GM21528 (cell line): Measurements from ENCODE around the gene CIB4.

ENCODE experiments used
- ATAC-seq: cut with Tn5 transposase; IDR thresholded peaks from one replicate; pipeline ENCODE4 v1.9.1; 2021; ENCODE audit warnings: mild to moderate bottlenecking, moderate library complexity; ENCODE audit not compliant: unreplicated experiment, low FRiP score

CIB4 gene

GRCh38 chr2:26612034-26612433, 29.1 kb downstream of the CIB4 start:
- ATAC-seq, result no peak

DNA sequence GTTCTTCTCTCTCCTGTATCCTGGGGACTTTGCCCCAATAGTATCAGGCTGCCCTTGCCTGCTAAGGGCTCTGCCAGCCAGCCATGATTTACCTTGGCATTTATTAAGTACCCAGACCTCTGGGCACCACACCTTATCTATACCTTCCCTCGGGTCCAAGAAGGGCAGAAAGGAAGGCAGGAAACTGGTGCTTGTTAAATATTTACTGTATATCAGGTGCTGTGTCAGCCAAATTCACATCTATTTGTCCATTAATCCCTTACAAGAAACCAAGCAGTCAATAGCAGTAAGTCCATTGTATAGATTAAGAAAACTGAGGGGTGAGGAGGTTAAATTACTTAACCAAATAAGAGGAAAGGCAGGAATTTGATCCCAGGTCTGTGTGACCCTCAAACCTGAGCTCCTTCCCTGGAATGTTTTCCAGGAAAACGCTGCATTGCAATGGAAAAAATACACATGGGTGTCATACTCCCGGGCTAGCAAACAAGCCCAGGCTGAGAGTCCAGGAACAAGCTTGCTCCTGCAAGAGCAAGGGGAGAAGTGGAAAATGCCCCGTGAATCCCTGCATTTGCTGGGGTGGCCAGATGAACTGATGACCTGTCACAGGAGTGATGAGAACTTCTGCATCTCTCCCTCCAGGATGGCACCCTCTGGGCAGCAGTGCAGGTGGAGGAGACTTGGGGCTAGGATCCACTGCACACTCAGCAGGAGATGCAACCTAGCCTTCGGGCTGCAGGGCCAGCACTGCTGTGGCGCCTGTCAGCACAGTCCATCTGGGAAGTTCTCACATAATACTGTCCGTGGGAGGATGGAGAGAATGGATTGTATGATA, 30.4 kb downstream of the CIB4 start:
- no peak for ATAC-seq

DNA sequence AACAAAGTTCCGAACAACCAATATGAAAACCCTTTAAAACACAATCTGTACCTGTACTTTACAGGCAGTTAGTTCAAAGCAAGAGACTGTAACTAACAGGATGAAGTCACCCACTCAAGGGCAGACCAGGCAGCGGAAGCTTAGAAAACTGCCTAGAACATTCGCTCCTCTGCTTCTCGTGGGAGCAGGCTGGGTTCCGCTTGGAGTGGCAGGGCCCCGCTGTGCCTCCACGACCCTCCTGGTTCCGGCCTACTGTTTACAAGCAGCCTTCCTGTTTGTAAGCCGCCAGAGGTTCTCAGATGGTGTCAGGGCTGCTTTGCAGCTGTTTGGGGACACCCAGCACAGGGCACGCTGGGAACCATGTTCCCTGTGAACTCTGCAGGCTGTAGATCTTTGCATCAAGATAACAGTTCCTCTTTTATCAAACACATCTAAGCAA, 31.3 kb downstream of the CIB4 start:
- ATAC-seq, result no peak

- ATAC-seq, result no peak
These were observed 31.9 kb downstream of the CIB4 start for GRCh38 chr2:26609205-26609631.

DNA sequence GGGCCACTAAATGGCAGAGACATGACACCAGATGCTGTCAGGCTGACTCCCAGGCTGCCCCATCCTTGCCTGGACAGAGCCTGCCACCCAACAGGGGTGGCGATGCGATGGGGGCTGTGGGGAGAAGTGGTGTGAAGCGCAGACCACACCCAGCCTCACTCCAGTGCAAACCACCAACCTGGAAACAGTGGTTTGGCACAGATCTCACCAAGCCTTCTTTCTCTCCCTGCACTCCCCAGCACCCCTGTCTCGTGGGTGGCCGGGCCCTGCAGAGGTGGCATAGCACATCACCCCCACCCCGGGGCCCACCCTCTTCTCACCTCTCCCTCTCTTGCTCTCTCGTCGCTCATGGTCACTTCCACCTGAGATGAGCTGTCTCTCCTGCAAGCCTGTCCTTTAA, 32.6 kb downstream of the CIB4 start:
- no peak for ATAC-seq

DNA sequence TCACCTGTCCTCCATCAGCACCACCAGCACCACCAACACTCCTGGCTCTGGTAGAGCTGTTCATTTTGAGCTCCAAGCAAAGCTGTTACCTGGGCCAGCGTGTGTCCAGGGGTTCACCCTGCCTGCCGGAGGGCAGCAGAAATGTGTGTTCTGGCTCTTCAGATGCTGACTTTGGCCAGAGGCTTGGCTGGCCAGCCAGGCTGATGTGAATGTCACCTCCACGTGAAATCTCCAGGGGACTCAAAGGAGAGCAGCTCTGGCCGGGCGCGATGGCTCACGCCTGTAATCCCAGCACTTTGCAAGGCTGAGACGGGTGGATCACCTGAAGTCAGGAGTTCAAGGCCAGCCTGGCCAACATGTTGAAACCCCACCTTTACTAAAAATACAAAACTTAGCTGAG, 33.5 kb downstream of the CIB4 start:
- no peak for ATAC-seq

DNA sequence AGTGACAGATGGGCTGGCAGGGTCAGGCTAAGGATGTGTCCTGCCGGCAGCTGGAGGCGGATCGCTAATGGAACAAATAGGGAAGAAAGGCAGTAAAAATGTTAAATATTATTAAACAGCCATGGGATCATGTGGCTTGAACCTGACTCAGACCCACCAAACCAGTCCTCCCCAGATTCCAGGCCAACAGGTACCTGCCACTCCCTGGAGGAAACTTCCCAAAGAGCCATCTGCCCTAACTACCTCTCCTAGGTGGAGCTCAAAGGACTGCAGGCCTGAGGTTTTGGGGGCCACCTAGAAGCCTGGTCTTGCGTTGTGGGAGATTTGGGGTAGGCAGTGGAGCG, 34.3 kb downstream of the CIB4 start:
- no peak for ATAC-seq

DNA sequence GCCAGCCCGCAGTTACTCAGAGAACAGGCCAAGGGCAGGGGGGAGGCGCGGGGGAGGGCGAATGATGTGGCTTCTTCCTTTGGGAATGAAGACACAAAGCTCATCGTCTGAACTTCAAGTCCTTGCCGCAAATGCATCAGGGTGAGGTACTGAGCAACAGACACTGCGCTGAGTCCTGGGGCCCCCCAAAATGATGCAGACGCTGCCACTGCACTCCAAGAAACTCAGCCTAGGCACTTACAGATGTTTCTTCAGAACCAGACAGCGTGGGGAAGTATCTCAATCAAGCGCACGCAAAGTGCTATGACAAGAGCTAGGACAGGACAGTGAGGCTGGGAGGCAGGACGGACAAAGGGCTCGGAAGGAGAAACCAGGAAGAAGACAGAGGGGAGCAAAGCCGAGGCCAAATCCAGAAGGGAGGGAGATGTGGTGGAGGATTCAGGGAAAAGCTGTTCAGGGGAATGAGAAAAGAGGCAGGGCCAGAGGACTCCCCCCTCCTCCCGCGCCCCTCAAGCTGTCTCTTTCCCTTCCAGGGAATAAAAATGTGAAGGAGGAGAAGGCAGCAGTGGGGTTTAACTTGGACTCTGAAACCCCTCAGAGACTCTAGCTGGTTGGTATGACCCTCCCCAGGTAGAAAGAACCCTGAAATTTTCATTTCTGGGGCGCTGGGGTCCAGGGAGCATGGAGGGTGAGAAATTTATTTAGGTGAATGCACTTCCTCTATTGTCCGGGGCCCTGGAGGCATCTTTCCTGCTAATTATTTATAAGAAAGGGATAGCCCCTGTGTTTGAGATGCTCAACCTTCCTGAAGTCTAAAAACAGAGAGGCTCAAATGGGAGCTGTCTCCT, 34.9 kb downstream of the CIB4 start:
- ATAC-seq, result no peak

- ATAC-seq, result no peak
These were observed 35.8 kb downstream of the CIB4 start for GRCh38 chr2:26605195-26605998.

GRCh38 chr2:26602575-26602974, 38.6 kb downstream of the CIB4 start:
- no peak for ATAC-seq

DNA sequence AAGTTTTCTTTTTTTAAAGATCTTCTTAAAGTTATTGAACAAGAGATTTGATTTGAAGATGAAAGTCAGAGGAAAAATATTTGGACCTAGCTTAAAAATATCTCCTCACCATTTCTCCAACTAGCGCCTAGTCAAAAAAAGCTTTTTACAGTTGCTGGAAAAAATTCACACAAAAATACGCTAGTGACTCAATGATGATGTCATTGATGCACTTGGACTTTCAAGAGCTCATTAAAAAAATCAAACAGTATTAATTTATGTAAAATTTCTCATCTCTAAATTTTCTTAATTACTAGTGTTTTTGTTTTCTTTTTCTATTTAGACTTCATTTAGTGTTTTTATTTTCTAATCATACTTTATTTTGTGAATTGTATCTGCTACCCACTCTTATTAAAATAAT, 41.8 kb downstream of the CIB4 start:
- no peak for ATAC-seq

DNA sequence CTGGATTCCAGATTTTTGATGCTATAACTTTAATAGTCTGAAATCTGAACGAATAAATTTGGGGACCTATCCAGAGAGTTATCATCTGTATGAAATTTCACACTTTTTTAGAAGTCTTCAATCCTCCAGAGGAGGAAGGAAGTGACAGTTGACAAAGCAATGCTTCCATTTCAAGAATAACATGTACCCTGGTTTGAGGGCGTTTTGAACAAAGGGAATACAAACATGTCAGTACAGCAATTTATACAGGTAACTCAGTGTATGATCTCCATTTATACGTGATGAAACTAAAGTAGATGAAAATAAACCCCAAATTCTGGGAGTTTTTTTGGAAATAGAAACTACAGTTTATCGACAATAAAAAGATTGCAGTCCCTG, 42.2 kb downstream of the CIB4 start:
- no peak for ATAC-seq

DNA sequence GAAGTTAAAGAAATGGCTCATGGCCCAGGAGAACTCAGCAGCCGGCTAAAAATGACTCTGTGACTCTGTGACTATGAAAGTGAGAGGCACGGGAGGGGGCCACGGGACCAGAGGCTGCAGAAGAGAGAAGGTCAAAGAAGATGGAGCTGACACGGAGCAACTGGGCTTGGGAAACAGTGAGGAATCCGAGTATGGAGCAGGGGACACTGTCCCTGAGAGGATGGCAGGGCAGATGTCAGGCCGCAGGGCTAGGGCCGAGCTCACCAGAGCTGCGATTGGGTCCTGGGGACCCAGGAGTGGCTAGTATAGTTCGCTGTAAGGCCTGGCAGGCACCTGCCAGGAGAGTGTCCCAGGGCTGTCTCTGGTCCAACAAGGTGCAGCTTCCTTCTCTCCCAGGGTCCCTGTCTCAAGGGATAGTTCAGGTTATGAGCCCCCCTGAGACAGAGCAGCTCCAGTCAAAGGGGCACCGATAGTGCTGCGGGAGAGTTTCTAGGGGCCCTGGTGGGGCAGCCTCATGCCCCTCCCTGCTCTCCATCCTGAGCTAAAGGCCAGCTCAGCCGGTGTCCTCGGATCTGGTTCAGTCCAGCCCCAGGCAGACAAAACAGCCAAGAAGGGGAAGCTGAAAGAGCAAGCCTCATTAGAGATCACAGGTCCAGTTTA, 42.7 kb downstream of the CIB4 start:
- no peak for ATAC-seq

DNA sequence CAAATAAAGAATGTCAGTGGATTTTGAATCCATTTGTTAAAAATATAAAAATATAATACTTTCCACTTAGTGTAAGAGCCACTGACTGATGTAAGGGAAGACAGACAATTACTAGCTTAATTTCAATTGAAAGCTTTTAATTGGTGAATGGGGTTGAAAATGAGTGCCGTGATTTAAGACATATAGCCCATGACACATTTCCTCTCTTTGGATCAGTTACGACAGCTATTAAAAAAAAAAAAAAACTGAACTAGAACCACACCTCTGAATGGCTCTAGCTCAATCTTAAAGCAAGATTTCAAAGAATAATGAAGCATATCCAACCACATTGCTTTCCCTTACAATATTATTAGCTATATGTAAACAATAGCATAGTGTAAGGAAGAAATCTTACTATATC, 44.0 kb downstream of the CIB4 start:
- ATAC-seq, result no peak

DNA sequence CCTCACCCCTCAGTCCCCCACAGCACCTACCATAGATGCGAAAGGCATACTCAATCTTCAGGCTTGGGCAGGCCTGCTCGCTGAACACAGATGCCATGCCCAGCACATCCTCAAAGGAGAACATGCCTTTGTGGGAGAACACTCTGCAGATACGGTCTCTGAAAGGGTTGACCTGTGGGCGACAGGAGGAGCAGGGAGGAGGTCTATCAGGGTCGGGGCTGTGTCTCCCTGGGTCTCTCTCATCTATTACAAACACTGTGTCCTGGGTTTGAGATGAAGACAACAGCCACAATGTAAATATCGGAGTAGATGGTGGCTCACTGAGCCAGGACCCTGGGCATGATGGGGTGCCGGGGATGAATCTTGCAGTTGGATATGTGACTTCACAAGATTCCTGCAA, 46.0 kb downstream of the CIB4 start:
- ATAC-seq, result no peak

- ATAC-seq, result no peak
These were observed 49.3 kb downstream of the CIB4 start for GRCh38 chr2:26591619-26592505.

DNA sequence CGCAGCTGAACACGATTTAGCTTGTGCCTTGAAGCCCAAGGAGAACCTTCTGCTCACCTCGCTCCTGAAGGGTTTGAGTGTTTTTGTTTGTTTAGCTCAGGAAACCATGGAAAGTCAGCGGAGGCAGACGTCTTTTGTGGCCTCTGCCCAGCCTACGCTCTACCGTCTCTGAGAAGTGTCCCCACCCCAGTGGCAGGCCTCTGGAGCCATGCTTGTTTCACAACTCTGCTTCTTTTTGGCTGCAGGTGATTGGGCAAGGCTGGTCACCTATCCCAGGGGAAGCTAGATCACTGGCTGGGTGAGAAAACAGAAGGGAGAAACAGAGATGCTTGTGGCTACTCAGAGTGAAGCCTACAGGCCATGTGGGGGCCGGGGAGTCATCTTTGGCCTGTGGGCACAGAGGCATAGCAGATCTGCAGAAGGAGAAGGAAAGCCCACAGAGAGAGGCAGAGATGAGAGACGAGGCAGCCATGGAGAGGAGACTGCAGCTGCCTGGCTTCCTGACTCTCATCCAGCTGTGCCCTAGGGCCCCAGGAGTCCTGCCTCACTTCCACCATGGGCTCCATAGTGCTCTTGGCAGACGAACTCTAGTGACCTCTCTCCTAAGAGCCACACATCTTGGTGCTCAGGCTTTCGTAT, 50.1 kb downstream of the CIB4 start:
- ATAC-seq, result no peak

GRCh38 chr2:26590508-26590907, 50.7 kb downstream of the CIB4 start:
- ATAC-seq, result no peak

DNA sequence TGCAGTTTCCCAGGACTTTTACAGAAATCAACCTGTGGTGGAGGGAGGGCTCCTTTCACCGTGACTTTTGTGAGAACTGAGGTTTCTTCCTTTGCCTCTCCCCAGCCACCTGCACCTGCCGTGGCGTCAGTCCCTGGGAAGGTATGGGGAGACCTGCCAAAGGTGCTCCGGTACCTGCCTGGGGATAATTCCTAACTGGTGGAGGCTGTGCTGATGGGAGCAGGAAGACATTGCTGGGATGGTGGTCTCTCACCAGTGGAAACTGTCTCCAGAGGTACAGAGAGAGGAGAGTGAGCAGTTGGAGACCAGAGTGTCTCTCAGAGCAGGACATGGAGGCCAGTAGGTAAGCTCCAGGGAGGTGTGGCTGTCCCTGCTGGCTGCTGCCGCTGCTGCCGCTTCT, 52.6 kb downstream of the CIB4 start:
- ATAC-seq, result no peak
